Mesothelial cell of epicardium (in vitro differentiated cells): ENCODE results near the gene RGS13. TPM values are rescaled to one million over a fixed set of nuclear protein-coding genes. Genes with fewer than 3 reads are reported as not detected.
"Not testable (repeated sequence)": the region's sequence is repeated elsewhere in the genome, so short reads cannot be mapped to it uniquely, and the experiment has no call there.

Experiments used
- DNase-seq, 2 experiments: peaks; one replicate each; pipeline ENCODE4 v3.0.0; 2021; ENCODE audit warnings: low spot score in 2 of 2; ENCODE audit not compliant: unreplicated experiment in 2 of 2
- H3K27ac Mint-ChIP-seq: 2 replicates; pipeline ENCODE4 v1.8.0; 2021; ENCODE audit warnings: mixed read lengths
- H3K27me3 Mint-ChIP-seq: 2 replicates; pipeline ENCODE4 v1.8.0; 2021; ENCODE audit warnings: low read depth, mixed read lengths
- H3K36me3 Mint-ChIP-seq: 2 replicates; pipeline ENCODE4 v1.8.0; 2021; ENCODE audit warnings: mixed read lengths
- H3K4me1 Mint-ChIP-seq: 2 replicates; pipeline ENCODE4 v1.8.0; 2021; ENCODE audit warnings: mixed read lengths
- H3K4me3 Mint-ChIP-seq: 2 replicates; pipeline ENCODE4 v1.8.0; 2021; ENCODE audit warnings: mild to moderate bottlenecking, moderate library complexity, mixed read lengths
- H3K9me3 Mint-ChIP-seq: 2 replicates; pipeline ENCODE4 v1.8.0; 2021; ENCODE audit warnings: mixed read lengths
- CTCF ChIP-seq: fragments of 200-600 bp; sonication (generic); IDR thresholded peaks from one replicate; pipeline ENCODE4 v1.5.0; 2021; ENCODE audit warnings: antibody characterized with exemption; ENCODE audit not compliant: unreplicated experiment
- total RNA-seq: library from RNA; stranded (reverse); gene quantifications from 3 replicates; pipeline ENCODE4 v1.2.1, GENCODE V29; 2021

RGS13 gene
- total RNA-seq, 1 donor from 2014 or later, result 1.1 TPM

DNA sequence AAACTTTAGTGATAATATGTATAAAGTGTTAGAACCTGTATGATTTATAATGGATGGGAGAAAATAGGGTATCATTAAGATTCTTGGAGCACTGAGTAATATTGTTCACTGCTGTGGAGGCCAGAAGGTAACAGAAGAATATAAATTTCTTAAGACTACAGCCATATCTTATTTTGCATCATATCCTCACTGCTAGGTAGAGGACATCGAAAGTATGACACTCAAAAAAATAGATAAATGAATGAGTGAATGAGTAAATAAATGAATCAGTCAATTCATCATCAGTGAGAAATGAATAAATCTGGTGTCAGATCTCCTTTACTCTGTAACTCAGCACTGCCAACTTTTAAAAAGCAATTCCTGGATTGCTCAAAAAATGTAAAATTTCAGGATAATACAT, 33.2 kb downstream of the RGS13 start:
- Mint-ChIP-seq H3K4me1 (no peaks in the 10 kb centered on the region), H3K9me3 (peaks cover 28% of the 10 kb centered on the region), H3K27me3 (no peaks in the 10 kb centered on the region), H3K4me3 (no peak overlapping the region), H3K27ac (no peak overlapping the region), H3K36me3 (peaks cover 3% of the 10 kb centered on the region)
- no peak for DNase-seq
- TF ChIP-seq CTCF, result no peak

- DNase-seq, result no peak
- Mint-ChIP-seq H3K27me3 (no peaks in the 10 kb centered on the region), H3K4me3 (no peak overlapping the region), H3K4me1 (peaks cover 4% of the 10 kb centered on the region), H3K9me3 (peaks cover 4% of the 10 kb centered on the region), H3K27ac (no peak overlapping the region), H3K36me3 (no peaks in the 10 kb centered on the region)
- TF ChIP-seq CTCF, result no peak
Observed at GRCh38 chr1:192675716-192676115, 39.8 kb downstream of the RGS13 start.

DNA sequence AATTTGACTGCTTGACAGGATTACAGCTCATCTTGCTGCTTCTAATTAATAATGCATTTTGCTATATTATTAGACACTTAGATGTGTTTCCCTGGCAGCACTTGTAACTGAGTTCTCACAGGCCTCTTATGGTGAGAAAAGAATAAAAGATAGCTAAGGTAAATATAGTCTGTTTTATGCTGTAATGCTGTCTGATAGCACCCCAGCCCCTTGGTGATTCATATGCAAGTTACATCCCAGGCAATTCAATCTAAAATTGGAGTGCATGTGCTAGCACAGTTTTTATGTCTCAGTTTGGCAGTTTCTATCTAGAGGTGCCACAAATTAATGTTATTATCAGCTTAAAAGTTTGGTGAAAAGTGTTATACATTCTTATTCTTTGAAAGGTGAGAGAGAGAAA, 42.2 kb downstream of the RGS13 start:
- Mint-ChIP-seq H3K36me3 (no peaks in the 10 kb centered on the region), H3K4me1 (peaks cover 14% of the 10 kb centered on the region), H3K27ac (no peak overlapping the region), H3K27me3 (no peaks in the 10 kb centered on the region), H3K4me3 (no peak overlapping the region), H3K9me3 (no peaks in the 10 kb centered on the region)
- no peak for DNase-seq
- TF ChIP-seq CTCF, result no peak

GRCh38 chr1:192682335-192682734, 46.4 kb downstream of the RGS13 start:
- Mint-ChIP-seq H3K36me3 (peaks cover 18% of the 10 kb centered on the region), H3K4me3 (no peak overlapping the region), H3K27ac (no peak overlapping the region), H3K27me3 (no peaks in the 10 kb centered on the region), H3K4me1 (peaks cover 14% of the 10 kb centered on the region), H3K9me3 (peaks cover 31% of the 10 kb centered on the region)
- no peak for DNase-seq
- no peak for TF ChIP-seq CTCF

- H3K27ac Mint-ChIP-seq, H3K4me3 Mint-ChIP-seq: not testable (repeated sequence)
- peaks cover 14% of the 10 kb centered on the region for H3K4me1 Mint-ChIP-seq
Observed at GRCh38 chr1:192683081-192683480, 47.1 kb downstream of the RGS13 start.

GRCh38 chr1:192689459-192689858, 53.5 kb downstream of the RGS13 start:
- H3K36me3 Mint-ChIP-seq, result peaks cover 22% of the 10 kb centered on the region
- H3K9me3 Mint-ChIP-seq, result peaks cover 48% of the 10 kb centered on the region
- no peaks in the 10 kb centered on the region for H3K27me3 Mint-ChIP-seq
- no peak overlapping the region for H3K4me3 Mint-ChIP-seq
- peaks cover 5% of the 10 kb centered on the region for H3K4me1 Mint-ChIP-seq
- DNase-seq, result no peak
- TF ChIP-seq CTCF, result no peak
- H3K27ac Mint-ChIP-seq, result no peak overlapping the region

More at GRCh38 chr1:192683081-192683480, 47.1 kb downstream of the RGS13 start:
- H3K9me3 Mint-ChIP-seq, result peaks cover 36% of the 10 kb centered on the region
- not testable (repeated sequence) for DNase-seq, H3K27me3 Mint-ChIP-seq
- peaks cover 18% of the 10 kb centered on the region for H3K36me3 Mint-ChIP-seq
